Left renal cortex interstitium (tissue), 4 donors: Measurements from ENCODE around the gene TMEM147. TPM values are rescaled to one million over a fixed set of nuclear protein-coding genes. Genes with fewer than 3 reads are reported as not detected.
"Not testable (repeated sequence)": the region's sequence is repeated elsewhere in the genome, so short reads cannot be mapped to it uniquely, and the experiment has no call there.

Experiments used
- DNase-seq, 4 donors: peaks; one replicate each; pipeline ENCODE4 v3.0.0-alpha.2; 2013; ENCODE audit warnings: low read depth in 4 of 4, low spot score in 2 of 4, missing footprints in 1 of 4
- polyA plus RNA-seq, 4 donors: library from polyadenylated mRNA; unstranded; fragments of 120-200 nt; gene quantifications; one replicate each; pipeline ENCODE4 v1.2.1, GENCODE V29; 2013; ENCODE audit not compliant: insufficient read length in 4 of 4

Gene TMEM147
- polyA plus RNA-seq, 4 donors = 80.6 to 113 (median 93.9) TPM

- no peak for DNase-seq
Measured at GRCh38 chr19:35560271-35560670, 14.8 kb downstream of the TMEM147 start.

- DNase-seq = no peak
Measured at GRCh38 chr19:35560677-35561076, 15.3 kb downstream of the TMEM147 start.

GRCh38 chr19:35561436-35561835 is 16.0 kb downstream of the TMEM147 start:
- no peak for DNase-seq

- DNase-seq = no peak
Measured at GRCh38 chr19:35562336-35562735, 16.9 kb downstream of the TMEM147 start.

- DNase-seq = no peak
Measured at GRCh38 chr19:35562776-35563175, 17.4 kb downstream of the TMEM147 start.

GRCh38 chr19:35563207-35563829 is 17.9 kb downstream of the TMEM147 start, which contains the start of gene ATP4A:
TSS of gene ATP4A (minus strand) at chr19:35563658. CDS start at chr19:35563629, 29 bp downstream.
- DNase-seq = no peak

- DNase-seq = no peak
Measured at GRCh38 chr19:35565016-35565856, 19.8 kb downstream of the TMEM147 start.

GRCh38 chr19:35566738-35567137 is 21.3 kb downstream of the TMEM147 start:
- DNase-seq = no peak

GRCh38 chr19:35569281-35569781 is 23.9 kb downstream of the TMEM147 start:
- DNase-seq = no peak

- DNase-seq = no peak
Measured at GRCh38 chr19:35571406-35571965, 26.1 kb downstream of the TMEM147 start.

- DNase-seq = no peak
Measured at GRCh38 chr19:35577918-35578317, 32.5 kb downstream of the TMEM147 start.

GRCh38 chr19:35578707-35579106 is 33.3 kb downstream of the TMEM147 start:
- no peak for DNase-seq

GRCh38 chr19:35582760-35583159 is 37.3 kb downstream of the TMEM147 start:
- DNase-seq = no peak

- no peak for DNase-seq
Measured at GRCh38 chr19:35585848-35586247, 40.4 kb downstream of the TMEM147 start, which contains the start of gene PMIS2. TSS of gene PMIS2 (plus strand) at chr19:35586173. CDS start at chr19:35586260, 87 bp downstream.

GRCh38 chr19:35587321-35587720 is 41.9 kb downstream of the TMEM147 start:
- DNase-seq = no peak

GRCh38 chr19:35590875-35591274 is 45.4 kb downstream of the TMEM147 start:
- DNase-seq = no peak

GRCh38 chr19:35592226-35592625 is 46.8 kb downstream of the TMEM147 start:
- peak in 1 of 4 donors; percentile 40 for DNase-seq

GRCh38 chr19:35595026-35595425 is 49.6 kb downstream of the TMEM147 start:
- DNase-seq = not testable (repeated sequence)

- no peak for DNase-seq
Measured at GRCh38 chr19:35595928-35596327, 50.5 kb downstream of the TMEM147 start.

- no peak for DNase-seq
Measured at GRCh38 chr19:35596366-35596999, 51.1 kb downstream of the TMEM147 start.
